K562 (cell line): Measurements from ENCODE around the gene ZKSCAN4. TPM values are rescaled to one million over a fixed set of nuclear protein-coding genes. Genes with fewer than 3 reads are reported as not detected.

ENCODE experiments used
- CTBP1 ChIP-seq: fragments of 450-650 bp; IDR thresholded peaks from 2 replicates; pipeline ENCODE4 v1.6.1; 2016; ENCODE audit warnings: borderline replicate concordance
- EP300 ChIP-seq: IDR thresholded peaks from 2 replicates; pipeline ENCODE4 v1.6.1; 2012; ENCODE audit warnings: low read length, improper control_type of control experiment
- FOSL1 ChIP-seq: fragments of 200-800 bp; sonication (Bioruptor generic); conservative IDR thresholded peaks from 2 replicates; pipeline ENCODE4 v1.6.1; 2016; ENCODE audit warnings: missing genetic modification characterization, missing compliant biosample characterization
- KAT2B ChIP-seq: IDR thresholded peaks from one replicate; pipeline ENCODE4 v1.6.1; 2012; ENCODE audit warnings: low read depth, mild to moderate bottlenecking, control low read depth, inconsistent platforms, low read length, moderate library complexity
- MECOM ChIP-seq: fragments of 250-450 bp; sonication (Bioruptor Pico); IDR thresholded peaks from 2 replicates; pipeline ENCODE4 v1.8.0; 2022; ENCODE audit warnings: inconsistent platforms
- NCOA2 ChIP-seq, 2 experiments: fragments of 450-650 bp; IDR thresholded peaks; 2 replicates each; pipeline ENCODE4 v1.6.1; 2018; ENCODE audit warnings: mild to moderate bottlenecking in 2 of 2, moderate library complexity in 1 of 2; ENCODE audit not compliant: partially characterized antibody in 2 of 2
- OTX1 ChIP-seq: fragments of 450-650 bp; formaldehyde crosslinking; IDR thresholded peaks from 2 replicates; pipeline ENCODE4 v1.4.0; 2022; ENCODE audit warnings: mild to moderate bottlenecking
- PHB ChIP-seq: fragments of 250-450 bp; sonication (Bioruptor Pico); IDR thresholded peaks from 2 replicates; pipeline ENCODE4 v1.5.0; 2021
- PHTF2 ChIP-seq: fragments of 250-450 bp; sonication (Bioruptor Pico); IDR thresholded peaks from 2 replicates; pipeline ENCODE4 v1.5.0; 2021; ENCODE audit warnings: mild to moderate bottlenecking
- RAD21 ChIP-seq, 2 experiments: fragments of 250-450 bp in 1 of 2; fragments of 450-650 bp in 1 of 2; sonication (Bioruptor Pico) in 1 of 2; formaldehyde crosslinking in 1 of 2; IDR thresholded peaks in 1 of 2; conservative IDR thresholded peaks in 1 of 2; 2 replicates each; pipeline versions ENCODE4 v1.4.0 to v1.8.0; 2020 to 2022; ENCODE audit warnings: mild to moderate bottlenecking in 2 of 2, moderate library complexity in 1 of 2
- RUNX1 ChIP-seq: sonication (generic); IDR thresholded peaks from 2 replicates; pipeline ENCODE4 v1.6.1; 2016; ENCODE audit warnings: antibody characterized with exemption, low read depth
- TRIM28 ChIP-seq: fragments of 450-650 bp; IDR thresholded peaks from 2 replicates; pipeline ENCODE4 v1.6.1; 2017
- ZBTB7A ChIP-seq: IDR thresholded peaks from 2 replicates; pipeline ENCODE4 v1.6.1; 2011; ENCODE audit warnings: low read depth, mild to moderate bottlenecking, low read length, moderate library complexity, borderline replicate concordance; ENCODE audit not compliant: control insufficient read depth
- ZFP36 ChIP-seq: fragments of 150-350 bp; IDR thresholded peaks from 2 replicates; pipeline ENCODE4 v1.6.1; 2018; ENCODE audit warnings: low read length, low read depth; ENCODE audit not compliant: partially characterized antibody
- polyA plus RNA-seq, 8 experiments: library from polyadenylated mRNA; depleted of rRNA in 4 of 8; stranded (reverse) in 5 of 8; unstranded in 3 of 8; fragments of >200 nt; fragmentation: Nextera tagmentation in 2 of 8; fragmentation: Illumina TruSeq in 1 of 8; extraction: Ambion mirVana in 2 of 8; extraction: Trizol in 1 of 8; gene quantifications; 2 replicates each; pipeline versions ENCODE4 v1.2.1 to v1.2.3, GENCODE V29; 2011 to 2014; ENCODE audit warnings: inconsistent platforms in 1 of 8, missing spikeins in 1 of 8
- total RNA-seq, 7 experiments: library from RNA; depleted of rRNA in 6 of 7; stranded (reverse); fragments of >200 nt in 6 of 7; fragmentation: Illumina TruSeq in 2 of 7; extraction: Trizol in 2 of 7; gene quantifications; 2 replicates each; pipeline versions ENCODE4 v1.2.1 to v1.2.3, GENCODE V29; 2011 to 2021; ENCODE audit warnings: low replicate concordance in 1 of 7
- TF ChIP-seq, protein P1 (sequence below): fragments of 250-450 bp; sonication (Bioruptor Pico); IDR thresholded peaks from 2 replicates; pipeline ENCODE4 v1.8.0; 2022; ENCODE audit warnings: inconsistent platforms
- TF ChIP-seq, protein P2 (sequence below): sonication (generic); formaldehyde crosslinking; IDR thresholded peaks from 2 replicates; pipeline ENCODE4 v1.8.1; 2023; ENCODE audit warnings: missing genetic modification reagents, mild to moderate bottlenecking, borderline replicate concordance
- TF ChIP-seq, protein P3 (sequence below): fragments of 250-450 bp; sonication (Bioruptor Pico); IDR thresholded peaks from 2 replicates; pipeline ENCODE4 v1.8.0; 2021; ENCODE audit warnings: mild to moderate bottlenecking, moderate library complexity
- TF ChIP-seq, protein P4 (sequence below), 2 experiments: fragments of 450-650 bp in 1 of 2; sonication (generic) in 1 of 2; formaldehyde crosslinking; conservative IDR thresholded peaks; 2 replicates each; pipeline versions ENCODE4 v1.4.0 to v1.8.1; 2020 to 2022; ENCODE audit warnings: mild to moderate bottlenecking in 1 of 2, missing genetic modification reagents in 1 of 2

Gene ZKSCAN4
- total and polyA plus RNA-seq, 9 of the 15 experiments (the other 6 are each of a cell fraction or from before 2014, with no cell fraction given), result 1.2 to 5.3 (median 4.7) TPM

DNA sequence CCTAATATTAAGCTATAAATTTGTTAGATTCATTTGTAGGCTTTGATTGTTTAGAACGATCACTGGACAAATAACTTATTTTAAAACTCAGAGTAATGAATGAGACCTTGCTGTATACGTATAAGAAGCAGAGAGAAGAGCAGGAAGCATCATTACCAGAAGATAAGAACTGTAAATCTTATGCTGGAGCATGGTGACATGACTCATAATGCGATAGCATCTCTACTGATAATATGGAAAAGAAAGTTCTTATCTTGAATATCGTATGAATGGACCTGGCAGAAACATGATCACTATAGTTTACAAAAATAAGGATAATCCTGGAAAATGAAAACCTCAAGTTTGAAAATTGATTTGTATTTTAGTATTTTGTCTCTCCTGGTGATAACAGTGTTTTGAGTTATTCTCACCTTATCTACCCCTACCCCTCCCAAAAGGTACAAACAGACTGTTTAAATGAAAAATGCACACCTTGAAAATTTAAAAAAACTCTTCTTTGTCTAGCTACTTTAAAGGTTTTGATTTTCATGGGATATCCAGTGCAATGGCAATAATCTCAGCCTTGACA lies 12.8 kb upstream of the ZKSCAN4 start (continued):
- TF ChIP-seq ZFP36 (no peak), KAT2B (no peak), PHTF2 (no peak), MECOM (CRISPR knock-in tag) (peak; percentile 93), OTX1 (CRISPR knock-in tag) (no peak), CTBP1 (peak; percentile 74; the same call in 1 of the 2 replicates), TRIM28 (no peak), ZBTB7A (no peak), NCOA2 (IDR thresholded peaks at IDR 0.05; ENCODE audit: partially characterized antibody in 2 of 2) (peak in 1 of 2 experiments; percentile 23), FOSL1 (peak; percentile 97), RAD21 (CRISPR knock-in tag; conservative IDR thresholded peaks at IDR 0.05 in 1 of 2, IDR thresholded peaks at IDR 0.05 in 1 of 2) (no peak), EP300 (peak; percentile 62), RUNX1 (no peak), PHB (no peak)
- TF ChIP-seq, protein P1, sequence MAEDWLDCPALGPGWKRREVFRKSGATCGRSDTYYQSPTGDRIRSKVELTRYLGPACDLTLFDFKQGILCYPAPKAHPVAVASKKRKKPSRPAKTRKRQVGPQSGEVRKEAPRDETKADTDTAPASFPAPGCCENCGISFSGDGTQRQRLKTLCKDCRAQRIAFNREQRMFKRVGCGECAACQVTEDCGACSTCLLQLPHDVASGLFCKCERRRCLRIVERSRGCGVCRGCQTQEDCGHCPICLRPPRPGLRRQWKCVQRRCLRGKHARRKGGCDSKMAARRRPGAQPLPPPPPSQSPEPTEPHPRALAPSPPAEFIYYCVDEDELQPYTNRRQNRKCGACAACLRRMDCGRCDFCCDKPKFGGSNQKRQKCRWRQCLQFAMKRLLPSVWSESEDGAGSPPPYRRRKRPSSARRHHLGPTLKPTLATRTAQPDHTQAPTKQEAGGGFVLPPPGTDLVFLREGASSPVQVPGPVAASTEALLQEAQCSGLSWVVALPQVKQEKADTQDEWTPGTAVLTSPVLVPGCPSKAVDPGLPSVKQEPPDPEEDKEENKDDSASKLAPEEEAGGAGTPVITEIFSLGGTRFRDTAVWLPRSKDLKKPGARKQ (CRISPR knock-in tag), result no peak
- TF ChIP-seq, protein P2, sequence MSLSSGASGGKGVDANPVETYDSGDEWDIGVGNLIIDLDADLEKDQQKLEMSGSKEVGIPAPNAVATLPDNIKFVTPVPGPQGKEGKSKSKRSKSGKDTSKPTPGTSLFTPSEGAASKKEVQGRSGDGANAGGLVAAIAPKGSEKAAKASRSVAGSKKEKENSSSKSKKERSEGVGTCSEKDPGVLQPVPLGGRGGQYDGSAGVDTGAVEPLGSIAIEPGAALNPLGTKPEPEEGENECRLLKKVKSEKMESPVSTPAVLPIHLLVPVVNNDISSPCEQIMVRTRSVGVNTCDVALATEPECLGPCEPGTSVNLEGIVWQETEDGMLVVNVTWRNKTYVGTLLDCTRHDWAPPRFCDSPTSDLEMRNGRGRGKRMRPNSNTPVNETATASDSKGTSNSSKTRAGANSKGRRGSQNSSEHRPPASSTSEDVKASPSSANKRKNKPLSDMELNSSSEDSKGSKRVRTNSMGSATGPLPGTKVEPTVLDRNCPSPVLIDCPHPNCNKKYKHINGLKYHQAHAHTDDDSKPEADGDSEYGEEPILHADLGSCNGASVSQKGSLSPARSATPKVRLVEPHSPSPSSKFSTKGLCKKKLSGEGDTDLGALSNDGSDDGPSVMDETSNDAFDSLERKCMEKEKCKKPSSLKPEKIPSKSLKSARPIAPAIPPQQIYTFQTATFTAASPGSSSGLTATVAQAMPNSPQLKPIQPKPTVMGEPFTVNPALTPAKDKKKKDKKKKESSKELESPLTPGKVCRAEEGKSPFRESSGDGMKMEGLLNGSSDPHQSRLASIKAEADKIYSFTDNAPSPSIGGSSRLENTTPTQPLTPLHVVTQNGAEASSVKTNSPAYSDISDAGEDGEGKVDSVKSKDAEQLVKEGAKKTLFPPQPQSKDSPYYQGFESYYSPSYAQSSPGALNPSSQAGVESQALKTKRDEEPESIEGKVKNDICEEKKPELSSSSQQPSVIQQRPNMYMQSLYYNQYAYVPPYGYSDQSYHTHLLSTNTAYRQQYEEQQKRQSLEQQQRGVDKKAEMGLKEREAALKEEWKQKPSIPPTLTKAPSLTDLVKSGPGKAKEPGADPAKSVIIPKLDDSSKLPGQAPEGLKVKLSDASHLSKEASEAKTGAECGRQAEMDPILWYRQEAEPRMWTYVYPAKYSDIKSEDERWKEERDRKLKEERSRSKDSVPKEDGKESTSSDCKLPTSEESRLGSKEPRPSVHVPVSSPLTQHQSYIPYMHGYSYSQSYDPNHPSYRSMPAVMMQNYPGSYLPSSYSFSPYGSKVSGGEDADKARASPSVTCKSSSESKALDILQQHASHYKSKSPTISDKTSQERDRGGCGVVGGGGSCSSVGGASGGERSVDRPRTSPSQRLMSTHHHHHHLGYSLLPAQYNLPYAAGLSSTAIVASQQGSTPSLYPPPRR (CRISPR knock-in tag), result no peak
- TF ChIP-seq, protein P3, sequence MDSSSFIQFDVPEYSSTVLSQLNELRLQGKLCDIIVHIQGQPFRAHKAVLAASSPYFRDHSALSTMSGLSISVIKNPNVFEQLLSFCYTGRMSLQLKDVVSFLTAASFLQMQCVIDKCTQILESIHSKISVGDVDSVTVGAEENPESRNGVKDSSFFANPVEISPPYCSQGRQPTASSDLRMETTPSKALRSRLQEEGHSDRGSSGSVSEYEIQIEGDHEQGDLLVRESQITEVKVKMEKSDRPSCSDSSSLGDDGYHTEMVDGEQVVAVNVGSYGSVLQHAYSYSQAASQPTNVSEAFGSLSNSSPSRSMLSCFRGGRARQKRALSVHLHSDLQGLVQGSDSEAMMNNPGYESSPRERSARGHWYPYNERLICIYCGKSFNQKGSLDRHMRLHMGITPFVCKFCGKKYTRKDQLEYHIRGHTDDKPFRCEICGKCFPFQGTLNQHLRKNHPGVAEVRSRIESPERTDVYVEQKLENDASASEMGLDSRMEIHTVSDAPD (CRISPR knock-in tag), result no peak
- TF ChIP-seq, protein P4, sequence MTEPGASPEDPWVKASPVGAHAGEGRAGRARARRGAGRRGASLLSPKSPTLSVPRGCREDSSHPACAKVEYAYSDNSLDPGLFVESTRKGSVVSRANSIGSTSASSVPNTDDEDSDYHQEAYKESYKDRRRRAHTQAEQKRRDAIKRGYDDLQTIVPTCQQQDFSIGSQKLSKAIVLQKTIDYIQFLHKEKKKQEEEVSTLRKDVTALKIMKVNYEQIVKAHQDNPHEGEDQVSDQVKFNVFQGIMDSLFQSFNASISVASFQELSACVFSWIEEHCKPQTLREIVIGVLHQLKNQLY (CRISPR knock-in tag; conservative IDR thresholded peaks at IDR 0.05), result no peak
